HG03565 (cell line): ENCODE data around the gene CCDC68.
"Not testable (repeated sequence)": the region's sequence is repeated elsewhere in the genome, so short reads cannot be mapped to it uniquely, and the experiment has no call there.

Experiments used
- ATAC-seq: cut with Tn5 transposase; IDR thresholded peaks from one replicate; pipeline ENCODE4 v1.9.1; 2021; ENCODE audit warnings: mild to moderate bottlenecking, moderate library complexity; ENCODE audit not compliant: unreplicated experiment

Gene CCDC68

DNA sequence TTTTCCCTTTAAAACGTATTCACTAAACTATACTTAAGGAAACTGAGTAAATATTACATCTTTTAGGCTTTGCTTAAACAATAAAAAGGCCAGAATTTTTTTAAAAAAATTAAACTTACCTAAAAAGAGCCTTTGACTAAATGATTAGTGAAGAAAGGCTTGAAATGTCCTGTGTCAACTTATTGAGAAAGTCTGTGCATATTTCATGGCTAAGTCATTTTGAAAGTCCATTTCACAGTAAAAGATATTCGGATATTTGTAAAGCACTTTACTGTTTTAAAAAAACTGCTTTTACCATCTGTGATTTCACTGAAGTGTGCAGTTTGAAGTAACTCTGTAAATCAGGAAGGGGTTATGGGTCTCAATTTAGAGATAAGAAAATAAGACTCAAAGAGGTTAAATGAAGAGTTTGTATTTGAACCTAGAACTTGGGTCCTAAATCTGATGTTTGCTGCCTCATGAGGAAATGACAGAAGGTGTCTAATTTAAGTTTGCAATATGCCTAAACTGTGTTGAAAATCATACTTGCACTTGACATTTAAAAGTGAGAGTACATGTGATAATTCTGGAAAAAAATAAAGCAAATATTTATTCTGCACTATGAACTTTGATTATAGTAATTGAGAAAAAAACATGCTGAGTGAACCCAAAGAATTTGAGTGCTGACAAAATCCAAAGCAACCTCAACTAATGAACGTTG is 80.5 kb downstream of the CCDC68 start:
- no peak for ATAC-seq

DNA sequence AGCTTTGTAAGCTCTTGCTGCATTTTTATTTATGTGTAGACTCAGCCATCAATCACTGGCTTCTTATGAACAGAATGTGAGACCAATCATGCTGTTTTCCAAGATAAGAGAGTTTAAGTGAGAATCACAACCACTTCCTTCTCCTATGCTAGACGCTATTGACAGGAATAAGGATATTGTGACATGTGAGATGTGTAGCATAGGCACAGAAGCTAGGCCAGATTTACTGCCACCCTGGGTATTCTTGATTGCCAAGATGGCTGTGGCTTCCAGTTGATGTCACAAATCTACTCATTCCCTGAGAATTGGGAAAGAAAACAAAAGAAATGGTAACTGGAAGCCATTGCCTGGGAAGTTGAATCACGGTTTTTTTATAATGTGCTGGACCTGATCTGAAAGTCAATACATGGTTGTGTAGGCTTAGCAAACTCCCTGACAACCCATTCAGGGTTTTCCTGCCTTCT is 81.1 kb downstream of the CCDC68 start:
- ATAC-seq = no peak

DNA sequence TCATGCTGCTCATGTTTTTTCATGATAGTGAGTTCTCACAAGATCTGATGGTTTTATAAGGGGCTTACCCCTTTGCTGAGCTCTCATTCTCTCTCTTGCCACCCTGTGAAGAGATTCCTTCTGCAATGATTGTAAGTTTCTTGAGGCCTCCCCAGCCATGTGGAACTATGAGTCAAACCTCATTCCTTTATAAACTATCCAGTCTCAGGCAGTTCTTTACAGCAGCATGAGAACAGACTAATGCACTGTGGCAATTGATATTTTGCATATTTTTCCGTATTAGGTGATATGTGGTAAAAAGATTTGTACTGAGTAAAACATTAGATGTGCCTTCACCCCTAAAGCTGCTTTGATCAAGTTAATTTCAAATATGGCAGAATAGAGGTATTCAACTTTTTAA is 82.2 kb downstream of the CCDC68 start:
- no peak for ATAC-seq

DNA sequence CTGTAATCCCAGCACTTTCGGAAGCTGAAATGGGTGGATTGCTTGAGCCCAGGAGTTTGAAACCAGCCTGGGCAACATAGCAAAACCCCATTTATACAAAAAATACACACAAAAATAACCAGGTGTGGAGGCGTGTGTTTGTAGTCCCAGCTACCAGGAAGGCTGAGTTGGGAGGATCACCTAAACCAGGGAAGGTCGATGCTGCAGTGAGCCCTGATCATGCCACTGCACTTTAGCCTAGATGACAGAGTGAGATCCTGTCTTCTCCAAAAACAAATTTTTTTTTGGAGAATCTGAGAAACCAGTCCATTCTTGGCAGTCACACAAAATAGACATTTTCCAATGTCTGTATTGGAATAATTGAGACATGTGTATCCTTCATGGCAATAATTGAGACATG is 84.2 kb downstream of the CCDC68 start:
- ATAC-seq = no peak

DNA sequence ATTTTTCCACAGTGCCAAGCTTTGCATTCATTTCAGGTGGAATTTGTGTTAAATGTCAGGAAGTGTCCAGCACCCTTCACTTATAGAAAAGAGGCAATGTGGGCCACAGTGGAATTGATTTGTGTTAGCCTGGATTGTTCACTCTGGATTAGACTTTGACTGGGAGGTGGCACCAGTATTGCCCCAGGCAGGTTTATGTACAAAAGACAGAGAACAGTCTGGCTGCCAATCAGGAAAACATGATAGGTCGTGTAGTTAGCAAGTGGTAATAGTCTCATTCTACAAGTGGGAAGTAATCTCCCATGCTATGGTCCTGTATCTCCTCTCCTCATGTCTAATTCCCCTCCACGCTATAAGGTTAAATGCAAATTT is 85.4 kb downstream of the CCDC68 start:
- no peak for ATAC-seq

DNA sequence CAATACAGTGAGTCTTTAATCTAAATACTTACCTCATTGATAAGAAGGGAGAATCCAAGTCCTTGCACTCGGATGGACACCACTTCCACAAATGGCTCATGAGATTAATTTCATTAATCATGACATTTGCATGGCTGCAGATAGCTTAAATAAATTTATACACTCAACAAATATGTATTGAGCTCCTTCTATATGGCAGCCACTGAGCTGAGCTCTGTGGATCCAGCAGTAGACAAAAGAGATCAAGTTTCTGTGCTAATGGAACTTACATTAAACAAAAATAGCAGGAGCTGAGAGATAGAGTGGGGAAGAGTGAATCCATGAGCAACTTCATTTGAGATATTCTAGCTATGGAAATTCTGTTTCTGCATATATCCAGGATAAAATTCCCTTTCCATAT is 86.6 kb downstream of the CCDC68 start:
- no peak for ATAC-seq

DNA sequence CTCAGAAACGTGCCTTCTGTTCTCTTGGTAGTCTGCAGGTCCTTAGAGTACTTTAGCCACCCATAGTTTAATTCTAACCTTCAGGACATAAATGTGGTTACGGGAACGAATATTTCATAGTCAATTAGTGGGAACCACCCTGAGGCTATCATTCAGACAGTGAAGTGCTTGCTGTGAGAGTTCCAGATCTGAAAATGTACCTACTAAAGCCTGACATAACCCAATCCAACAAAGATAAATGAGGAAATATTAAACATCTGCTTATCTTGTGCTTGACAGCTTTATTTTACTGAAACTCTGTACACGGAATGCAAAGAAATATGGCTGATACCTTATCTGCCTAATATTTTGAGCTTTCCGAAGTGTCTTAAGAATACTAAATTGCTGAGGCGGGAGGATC is 88.0 kb downstream of the CCDC68 start:
- no peak for ATAC-seq

DNA sequence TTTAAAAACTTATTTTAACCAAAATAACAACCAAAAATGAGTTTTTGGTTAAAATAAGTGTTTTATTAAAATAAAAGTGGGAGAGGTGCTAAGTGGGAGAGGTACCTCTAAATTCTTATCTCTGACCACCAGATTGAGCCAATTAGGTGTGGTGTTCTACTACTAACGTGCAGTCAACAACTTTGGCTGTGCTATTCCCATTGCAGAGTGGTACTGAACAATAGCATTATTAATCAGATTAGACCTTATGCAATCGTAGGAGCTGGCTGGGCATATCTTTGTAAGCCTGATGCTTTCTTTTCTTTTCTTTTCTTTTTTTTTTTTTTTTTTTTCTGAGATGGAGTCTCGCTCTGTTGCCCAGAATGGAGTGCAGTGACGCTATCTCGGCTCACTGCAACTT is 92.1 kb downstream of the CCDC68 start:
- no peak for ATAC-seq

DNA sequence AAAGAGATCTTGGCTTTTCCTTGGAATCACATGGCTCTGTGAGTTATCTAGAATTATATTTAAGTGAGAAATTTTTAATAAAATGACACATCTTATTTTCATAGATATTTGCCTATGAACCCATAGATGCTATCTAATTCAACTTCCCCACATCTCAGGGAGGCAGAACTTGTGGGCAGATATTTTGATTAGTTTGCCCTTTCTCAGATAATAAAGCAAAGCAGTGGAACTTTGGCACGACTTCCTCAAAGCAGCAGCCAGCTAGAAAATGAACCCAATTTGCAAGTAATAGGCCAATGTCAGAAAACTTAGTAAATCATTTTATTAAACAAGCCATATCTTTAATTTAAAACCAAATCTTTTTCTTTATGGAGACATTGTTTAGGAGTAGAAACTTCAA is 98.3 kb downstream of the CCDC68 start:
- no peak for ATAC-seq

DNA sequence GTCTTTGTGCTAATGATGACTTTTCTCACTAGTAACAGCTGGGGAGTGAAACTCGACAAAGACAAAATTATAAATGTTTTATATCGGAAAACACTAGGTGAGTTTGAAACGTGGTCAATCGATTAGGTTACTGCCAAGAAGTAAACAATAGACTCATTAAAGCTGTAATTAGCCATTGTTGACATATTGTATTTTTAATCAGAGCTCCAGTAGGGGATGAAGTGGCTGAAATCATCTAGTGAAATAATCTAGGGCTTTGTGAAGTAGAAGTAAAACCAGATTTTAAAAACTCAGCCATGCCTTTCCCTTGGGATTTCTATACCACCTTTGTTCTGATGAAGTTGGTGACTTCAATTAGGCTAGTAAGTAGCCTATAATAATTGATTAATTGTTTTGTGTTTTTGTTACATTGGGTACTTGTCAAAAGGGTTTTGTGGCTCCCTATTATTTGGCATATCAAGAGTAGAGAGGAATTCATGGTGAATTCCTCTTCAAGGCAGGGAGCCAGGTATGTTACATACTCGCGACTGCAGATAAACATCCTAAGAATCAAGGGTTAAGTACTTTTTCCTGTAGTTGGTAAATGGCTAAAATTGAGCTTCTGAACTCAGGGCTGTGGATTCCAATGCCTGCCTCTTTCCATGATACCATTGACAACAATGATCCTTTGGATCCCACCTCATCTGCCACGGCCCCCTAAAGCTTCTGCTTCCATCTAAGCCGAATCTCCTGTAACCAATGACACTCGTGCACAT is 99.4 kb downstream of the CCDC68 start:
- no peak for ATAC-seq

DNA sequence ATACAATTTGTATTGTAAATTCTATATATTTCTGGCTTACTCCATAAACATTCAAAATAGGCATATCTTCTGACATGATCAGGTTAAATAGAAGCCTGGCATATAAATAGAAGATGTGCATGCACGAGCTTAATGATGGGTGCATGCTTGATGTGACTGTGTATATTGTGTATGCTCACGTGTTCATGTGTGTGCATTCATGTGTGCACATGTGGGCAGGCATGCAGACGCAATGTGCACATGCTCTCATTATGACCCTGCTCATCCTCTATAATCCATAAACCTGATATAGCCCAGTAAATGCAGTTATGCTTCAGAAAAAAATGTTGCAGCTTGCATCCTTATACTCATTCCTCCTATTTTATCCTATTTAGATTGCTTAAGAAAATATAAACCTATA is 101.8 kb downstream of the CCDC68 start:
- no peak for ATAC-seq

DNA sequence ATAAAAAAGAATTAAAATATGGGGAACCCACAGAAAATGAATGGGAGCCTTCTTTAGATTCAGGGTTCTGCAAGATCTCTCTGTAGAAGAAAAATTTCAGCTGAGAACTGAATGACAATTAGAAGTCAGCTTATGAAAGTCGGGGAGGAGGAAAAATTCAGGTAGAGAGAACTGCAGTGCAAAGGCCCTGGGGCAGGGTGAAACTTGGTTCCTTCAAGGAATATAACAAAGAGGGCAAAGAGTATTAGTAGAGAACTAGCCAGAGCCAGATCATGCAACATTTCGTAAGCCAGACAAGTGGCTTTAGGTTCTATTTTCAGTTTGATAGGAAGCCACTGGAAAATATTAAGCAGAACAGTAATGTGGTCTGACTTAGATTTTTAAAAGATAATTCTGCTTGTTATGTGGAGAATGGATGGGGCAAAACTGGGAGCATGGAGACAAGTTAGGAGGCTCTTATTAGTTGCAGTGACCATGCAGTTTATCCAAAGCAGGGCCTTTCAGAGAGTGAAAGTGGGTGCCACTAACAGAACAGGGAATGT is 103.1 kb downstream of the CCDC68 start:
- ATAC-seq = no peak

DNA sequence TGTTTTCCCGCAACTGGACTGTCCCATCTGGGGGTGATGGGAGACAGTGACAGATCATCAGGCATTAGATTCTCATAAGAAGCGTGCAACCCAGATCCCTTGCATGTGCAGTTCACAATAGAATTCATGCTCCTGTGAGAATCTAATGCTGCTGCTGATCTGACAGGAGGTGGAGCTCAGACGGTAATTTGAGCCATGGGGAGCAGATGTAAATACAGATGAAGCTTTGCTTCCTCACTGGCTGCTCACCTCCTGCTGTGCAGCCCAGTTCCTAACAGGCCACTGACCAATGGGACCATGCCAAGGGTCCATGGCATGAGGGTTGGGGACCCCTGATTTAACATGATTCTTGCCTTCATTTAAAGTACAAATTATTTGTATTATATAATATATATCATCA is 104.2 kb downstream of the CCDC68 start:
- ATAC-seq = not testable (repeated sequence)

DNA sequence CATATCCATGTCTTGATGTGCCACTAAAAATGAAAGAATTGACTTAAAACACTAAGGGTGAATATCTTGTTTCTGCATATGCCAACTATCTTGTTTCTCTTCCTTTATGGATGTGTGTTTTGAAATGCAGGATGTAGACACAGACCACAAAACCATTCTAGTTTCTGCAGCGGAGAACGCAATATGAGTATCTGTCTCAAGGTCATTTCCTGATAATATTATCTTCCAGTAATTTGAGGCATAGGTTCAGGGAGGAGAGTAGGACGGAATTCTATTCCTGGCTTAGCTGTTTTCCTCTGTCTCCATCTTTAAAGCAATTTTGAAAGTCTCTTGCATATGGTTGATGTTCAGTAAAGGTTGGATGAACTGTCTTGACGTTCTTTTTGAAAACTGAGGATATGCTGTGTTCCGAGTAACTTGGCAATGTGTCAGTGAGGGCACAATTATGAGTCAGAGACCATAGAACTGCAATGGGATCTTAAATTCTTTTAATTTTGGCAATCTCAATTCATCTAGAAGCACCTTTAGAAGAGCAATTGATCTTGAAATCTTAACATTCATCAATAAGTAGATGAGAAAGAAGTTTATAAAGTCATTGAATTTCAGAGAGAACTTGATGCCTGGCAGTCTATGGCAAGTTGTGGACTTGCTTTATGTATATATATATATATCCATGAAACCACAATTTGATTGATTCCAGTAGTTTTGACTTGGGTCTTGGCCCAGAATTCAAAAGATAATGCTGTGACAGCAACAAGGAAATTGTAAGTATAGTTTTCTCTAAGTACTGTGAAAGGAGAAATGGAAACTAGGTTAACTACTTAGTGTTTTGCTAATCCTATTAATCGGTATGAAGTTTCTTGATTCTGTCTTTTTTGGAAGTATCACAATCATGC is 106.2 kb downstream of the CCDC68 start:
- ATAC-seq = no peak
